Uterus (tissue), 4 donors: Measurements from ENCODE around the gene PCGF1. TPM values are rescaled to one million over a fixed set of nuclear protein-coding genes. Genes with fewer than 3 reads are reported as not detected.

ENCODE experiments used
- DNase-seq, 2 donors: peaks; one replicate each; pipeline ENCODE4 v3.0.0-alpha.2; 2019 to 2020
- H3K27ac ChIP-seq, 2 donors: fragments of 200-600 bp; sonication (generic); 1 replicate in 1 of 2; 2 replicates in 1 of 2; pipeline ENCODE4 v1.5.1; 2016 to 2018
- H3K27me3 ChIP-seq, 2 donors: fragments of 200-600 bp; sonication (generic); one replicate each; pipeline ENCODE4 v1.5.1; 2018 to 2019; ENCODE audit warnings: control low read depth in 1 of 2
- H3K36me3 ChIP-seq, 2 donors: fragments of 200-600 bp; sonication (generic); one replicate each; pipeline ENCODE4 v1.5.1; 2019; ENCODE audit warnings: control low read depth in 1 of 2
- H3K4me1 ChIP-seq, 2 donors: fragments of 200-600 bp; sonication (generic); one replicate each; pipeline ENCODE4 v1.5.1; 2018 to 2019; ENCODE audit warnings: control low read depth in 1 of 2
- H3K4me3 ChIP-seq, 2 donors: fragments of 200-600 bp; sonication (generic); 1 replicate in 1 of 2; 2 replicates in 1 of 2; pipeline ENCODE4 v1.5.1; 2018 to 2019; ENCODE audit warnings: mild to moderate bottlenecking in 1 of 2
- H3K9me3 ChIP-seq, 2 donors: fragments of 200-600 bp; sonication (generic); one replicate each; pipeline ENCODE4 v1.5.1; 2019; ENCODE audit warnings: control low read depth in 1 of 2
- POLR2A ChIP-seq, 2 donors: fragments of 450-650 bp; IDR thresholded peaks; one replicate each; pipeline ENCODE4 v1.6.1; 2016; ENCODE audit warnings: antibody characterized with exemption in 2 of 2, mild to moderate bottlenecking in 1 of 2, moderate library complexity in 1 of 2
- intact Hi-C: fragments of 100-400 bp; cut with DNase I; formaldehyde crosslinking; loops from one replicate; pipeline ENCODE4 v1.15.1; 2023; ENCODE audit warnings: low total_unique reads
- total RNA-seq, 4 donors: library from RNA; depleted of rRNA in 3 of 4; stranded (reverse); fragments of >200 nt in 3 of 4; gene quantifications; one replicate each; pipeline versions ENCODE4 v1.1.0 to v1.2.4, GENCODE V29; 2014 to 2023
- TF ChIP-seq, protein P1 (sequence below), 4 experiments: fragments of 200-600 bp in 2 of 4; fragments of 450-650 bp in 2 of 4; sonication (generic) in 2 of 4; IDR thresholded peaks; one replicate each; pipeline ENCODE4 v1.5.1; 2016 to 2019; ENCODE audit warnings: antibody characterized with exemption in 4 of 4, mild to moderate bottlenecking in 2 of 4, moderate library complexity in 1 of 4
- donor health status: DM: yes; HTN: yes; CAD: no.

Gene PCGF1
- total RNA-seq, 4 donors from 2014 or later: 2.9 to 11.3 (median 9.7) TPM

DNA sequence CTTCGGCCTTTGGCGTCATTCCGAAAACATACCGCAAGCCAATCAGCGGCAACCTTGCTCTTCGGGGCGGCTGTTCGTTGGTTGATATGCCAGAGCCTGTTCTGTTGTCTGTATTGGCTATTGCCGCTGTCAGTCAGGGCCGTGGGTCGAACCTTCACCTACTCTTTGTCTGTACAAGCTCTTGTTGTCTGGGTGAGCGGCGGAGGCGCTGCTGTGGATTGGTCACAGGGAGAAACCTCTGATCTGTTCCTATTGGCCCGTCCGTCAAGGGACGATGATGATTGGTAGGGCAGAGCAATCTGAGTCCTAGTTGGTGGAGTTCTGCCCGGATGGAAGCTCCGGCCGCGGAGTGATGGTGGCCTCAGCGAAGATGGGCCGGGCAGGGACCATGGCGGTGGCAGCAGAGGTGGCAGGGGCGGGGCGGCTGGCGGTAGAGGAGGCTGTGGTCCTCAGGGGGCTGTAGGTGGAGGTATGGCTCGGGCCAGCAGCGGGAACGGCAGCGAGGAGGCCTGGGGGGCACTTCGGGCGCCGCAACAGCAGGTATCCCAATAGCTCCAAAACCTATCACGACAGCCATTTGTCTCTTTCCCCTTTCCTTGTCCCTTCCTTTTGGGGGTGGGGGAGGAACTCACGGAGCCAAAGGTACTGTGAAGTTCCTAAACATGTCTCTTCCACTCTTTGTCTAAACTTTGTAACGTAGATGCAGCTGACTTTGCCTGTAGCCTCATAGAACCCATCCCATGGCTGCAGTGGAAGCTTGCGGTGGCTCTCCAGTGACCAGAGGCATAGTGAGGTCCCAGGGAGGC is 49.2 kb downstream of the PCGF1 start, which contains the start of gene WBP1:
TSS of gene WBP1 (plus strand) at position 307 of the 806 bp plus-strand sequence. CDS start at position 472, 165 bp downstream.
- peaks cover 3 to 18% of the 10 kb centered on the region in 2 donors for H3K4me1 ChIP-seq
- intact Hi-C loops: no loop called here
- H3K9me3 ChIP-seq: no peaks in the 10 kb centered on the region
- peak within 1 kb of the TSS; percentile 69 to 70 for H3K4me3 ChIP-seq
- no peaks in the 10 kb centered on the region for H3K36me3 ChIP-seq
- TF ChIP-seq POLR2A (IDR thresholded peaks at IDR 0.05): peak in 1 of 2 donors; percentile 42
- TF ChIP-seq, protein P1, sequence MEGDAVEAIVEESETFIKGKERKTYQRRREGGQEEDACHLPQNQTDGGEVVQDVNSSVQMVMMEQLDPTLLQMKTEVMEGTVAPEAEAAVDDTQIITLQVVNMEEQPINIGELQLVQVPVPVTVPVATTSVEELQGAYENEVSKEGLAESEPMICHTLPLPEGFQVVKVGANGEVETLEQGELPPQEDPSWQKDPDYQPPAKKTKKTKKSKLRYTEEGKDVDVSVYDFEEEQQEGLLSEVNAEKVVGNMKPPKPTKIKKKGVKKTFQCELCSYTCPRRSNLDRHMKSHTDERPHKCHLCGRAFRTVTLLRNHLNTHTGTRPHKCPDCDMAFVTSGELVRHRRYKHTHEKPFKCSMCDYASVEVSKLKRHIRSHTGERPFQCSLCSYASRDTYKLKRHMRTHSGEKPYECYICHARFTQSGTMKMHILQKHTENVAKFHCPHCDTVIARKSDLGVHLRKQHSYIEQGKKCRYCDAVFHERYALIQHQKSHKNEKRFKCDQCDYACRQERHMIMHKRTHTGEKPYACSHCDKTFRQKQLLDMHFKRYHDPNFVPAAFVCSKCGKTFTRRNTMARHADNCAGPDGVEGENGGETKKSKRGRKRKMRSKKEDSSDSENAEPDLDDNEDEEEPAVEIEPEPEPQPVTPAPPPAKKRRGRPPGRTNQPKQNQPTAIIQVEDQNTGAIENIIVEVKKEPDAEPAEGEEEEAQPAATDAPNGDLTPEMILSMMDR (IDR thresholded peaks at IDR 0.05): peak in 1 of 4 experiments; percentile 26
- H3K27ac ChIP-seq: peak within 1 kb of the TSS; percentile 95 to 98
- no peaks in the 10 kb centered on the region for H3K27me3 ChIP-seq
- peak; percentile 100 for DNase-seq

DNA sequence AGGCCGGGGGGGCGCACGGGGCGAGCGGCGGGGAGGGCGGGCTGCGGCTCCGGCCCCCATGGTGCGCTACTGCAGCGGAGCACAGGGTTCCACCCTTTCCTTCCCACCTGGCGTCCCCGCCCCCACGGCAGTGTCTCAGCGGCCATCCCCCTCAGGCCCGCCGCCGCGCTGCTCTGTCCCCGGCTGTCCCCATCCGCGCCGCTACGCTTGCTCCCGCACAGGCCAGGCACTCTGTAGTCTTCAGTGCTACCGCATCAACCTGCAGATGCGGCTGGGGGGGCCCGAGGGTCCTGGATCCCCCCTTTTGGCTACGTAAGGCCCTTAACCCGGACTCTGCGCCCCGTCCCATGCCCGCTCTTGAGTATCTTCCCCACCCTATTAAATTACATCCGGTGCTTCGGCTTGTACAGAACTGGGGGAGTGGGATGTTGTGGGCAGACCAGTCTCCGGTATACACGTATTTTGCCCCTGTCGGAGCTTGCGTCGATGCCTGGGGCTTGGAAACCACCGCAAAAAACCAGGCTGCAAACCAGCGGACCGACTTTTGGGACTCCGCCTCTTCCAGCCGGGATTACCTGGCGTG is 49.9 kb downstream of the PCGF1 start:
- Histone ChIP-seq H3K9me3 (no peaks in the 10 kb centered on the region), H3K36me3 (no peaks in the 10 kb centered on the region), H3K27ac (peak overlapping the region; percentile 95 to 98), H3K27me3 (no peaks in the 10 kb centered on the region), H3K4me3 (peak overlapping the region; percentile 69 to 70), H3K4me1 (peaks cover 3 to 18% of the 10 kb centered on the region in 2 donors)
- TF ChIP-seq POLR2A (IDR thresholded peaks at IDR 0.05): peak; percentile 64 to 86
- TF ChIP-seq, protein P1 (IDR thresholded peaks at IDR 0.05): no peak
- peak in 1 of 2 donors; percentile 58 for DNase-seq
- intact Hi-C loops: no loop called here

DNA sequence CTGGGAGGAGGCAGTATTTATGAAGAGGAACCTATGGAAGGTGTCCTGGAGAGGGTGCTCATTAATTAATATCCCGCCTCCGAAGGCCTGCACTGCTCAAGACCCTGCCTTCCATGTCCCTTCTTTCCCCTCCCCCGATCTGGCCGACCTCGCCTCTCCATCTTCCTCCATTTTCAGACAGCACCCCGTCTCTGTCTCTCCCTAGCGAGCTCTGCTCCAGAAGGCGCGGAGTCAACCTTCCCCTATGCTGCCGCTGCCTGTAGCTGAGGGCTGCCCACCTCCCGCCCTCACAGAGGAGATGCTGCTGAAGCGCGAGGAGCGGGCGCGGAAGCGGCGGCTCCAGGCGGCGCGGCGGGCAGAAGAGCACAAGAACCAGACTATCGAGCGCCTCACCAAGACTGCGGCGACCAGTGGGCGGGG is 50.4 kb downstream of the PCGF1 start:
- Histone ChIP-seq H3K36me3 (no peaks in the 10 kb centered on the region), H3K4me1 (peaks cover 3 to 18% of the 10 kb centered on the region in 2 donors), H3K9me3 (no peaks in the 10 kb centered on the region), H3K27ac (peak overlapping the region; percentile 95 to 98), H3K4me3 (peak overlapping the region; percentile 69 to 70), H3K27me3 (no peaks in the 10 kb centered on the region)
- DNase-seq: no peak
- TF ChIP-seq POLR2A (IDR thresholded peaks at IDR 0.05): no peak
- TF ChIP-seq, protein P1 (IDR thresholded peaks at IDR 0.05): no peak
- intact Hi-C loops: no loop called here

Other genes with a start within 250 kb of the PCGF1 start
- gene SLC4A5, start 164.3 kb downstream of the PCGF1 start, total RNA-seq: 10 to 100 TPM in 1 of 4 donors, 1 to 10 TPM in 3; 2.1 to 15.1 (median 5.3) TPM
- gene DCTN1, start 127.4 kb downstream of the PCGF1 start, total RNA-seq: 100 to 1,000 TPM in 2 of 4 donors, 10 to 100 TPM in 2; 48.2 to 140 (median 95.0) TPM
- gene C2orf81, start 86.1 kb downstream of the PCGF1 start, total RNA-seq: 1 to 10 TPM in 3 of 4 donors, not detected in 1; 2.1 to 5.7 (median 2.9) TPM
- gene WDR54, start 86.0 kb downstream of the PCGF1 start, total RNA-seq: 10 to 100 TPM in 3 of 4 donors, not detected in 1; 12.3 to 19.7 (median 16.3) TPM
- 10 to 100 TPM in 2 of 4 donors, 1 to 10 TPM in 2; 9.8 to 36.3 (median 12.0) TPM for gene RTKN, start 65.8 kb downstream of the PCGF1 start, total RNA-seq
- gene INO80B, start 52.6 kb downstream of the PCGF1 start, total RNA-seq: 10 to 100 TPM; 28.5 to 63.3 (median 48.0) TPM
- gene WBP1, start 49.3 kb downstream of the PCGF1 start, total RNA-seq: 10 to 100 TPM; 25.4 to 74.2 (median 50.8) TPM
- gene MOGS, start 42.3 kb downstream of the PCGF1 start, total RNA-seq: 10 to 100 TPM; 20.2 to 56.2 (median 29.8) TPM
- 100 to 1,000 TPM in 1 of 4 donors, 10 to 100 TPM in 2, 1 to 10 TPM in 1; 8.8 to 101 (median 45.8) TPM for gene MRPL53, start 35.0 kb downstream of the PCGF1 start, total RNA-seq
- 10 to 100 TPM; 10.9 to 42.8 (median 35.7) TPM for gene CCDC142, start 24.7 kb downstream of the PCGF1 start, total RNA-seq
- 10 to 100 TPM in 3 of 4 donors, 1 to 10 TPM in 1; 8.5 to 29.2 (median 17.5) TPM for gene TTC31, start 24.6 kb downstream of the PCGF1 start, total RNA-seq
- gene LBX2, start 8.1 kb downstream of the PCGF1 start, total RNA-seq: 1 to 10 TPM in 1 of 4 donors, not detected in 3; 2.9 TPM
- under 1 TPM in 1 of 4 donors, not detected in 3; 0.55 TPM for gene TLX2, start 6.8 kb upstream of the PCGF1 start, total RNA-seq
- gene DQX1, start 18.5 kb upstream of the PCGF1 start, total RNA-seq: not detected
- gene AUP1, start 22.0 kb upstream of the PCGF1 start, total RNA-seq: 10 to 100 TPM; 62.8 to 87.0 (median 70.7) TPM
- 10 to 100 TPM; 13.1 to 40.1 (median 33.9) TPM for gene HTRA2, start 22.2 kb upstream of the PCGF1 start, total RNA-seq
- 10 to 100 TPM in 3 of 4 donors, 1 to 10 TPM in 1; 9.5 to 26.5 (median 17.5) TPM for gene LOXL3, start 46.2 kb upstream of the PCGF1 start, total RNA-seq
- 10 to 100 TPM in 3 of 4 donors, under 1 TPM in 1; 0.29 to 85.0 (median 13.8) TPM for gene DOK1, start 47.0 kb upstream of the PCGF1 start, total RNA-seq
- gene M1AP, start 140.6 kb upstream of the PCGF1 start, total RNA-seq: under 1 TPM in 2 of 4 donors, not detected in 2; 0.49 to 0.76 TPM
- 10 to 100 TPM in 1 of 4 donors, 1 to 10 TPM in 3; 1.3 to 14.5 (median 4.8) TPM for gene SEMA4F, start 146.6 kb upstream of the PCGF1 start, total RNA-seq